Breast epithelium (tissue), 3 donors: ENCODE data around the gene DNAJC27.

Source experiments
- CTCF ChIP-seq, 3 donors: fragments of 450-650 bp; IDR thresholded peaks; one replicate each; pipeline ENCODE4 v1.5.1; 2016 to 2017; ENCODE audit warnings: antibody characterized with exemption in 3 of 3, mild to moderate bottlenecking in 3 of 3, moderate library complexity in 3 of 3
- POLR2AphosphoS5 ChIP-seq, 3 donors: sonication (generic); formaldehyde crosslinking; IDR thresholded peaks; one replicate each; pipeline ENCODE4 v1.6.1; 2017; ENCODE audit warnings: antibody characterized with exemption in 3 of 3

DNA sequence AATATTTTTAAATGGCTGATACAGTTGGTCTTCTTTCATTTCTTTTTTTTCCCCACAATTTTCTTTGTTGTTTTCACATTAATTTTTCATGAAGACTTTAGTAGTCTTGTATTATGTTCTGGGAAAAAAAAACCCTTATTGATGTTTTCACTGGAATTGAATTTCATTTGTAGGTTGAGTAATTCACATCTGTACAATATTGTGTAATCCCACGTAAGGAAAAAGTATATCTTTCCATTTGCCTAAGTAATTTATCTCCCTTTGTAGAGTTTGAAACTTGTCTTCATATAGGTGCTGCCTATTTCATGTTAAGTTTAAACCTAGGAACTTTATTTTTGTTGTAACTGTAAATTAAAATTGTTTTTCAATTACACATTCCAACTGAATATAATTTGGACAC is 2.0 kb downstream of the DNAJC27 start:
- TF ChIP-seq CTCF (IDR thresholded peaks at IDR 0.05) (no peak), POLR2AphosphoS5 (IDR thresholded peaks at IDR 0.05) (no peak)
